AG20443 (cell line): Measurements from ENCODE around the gene LAMTOR2.
"Not testable (repeated sequence)": the region's sequence is repeated elsewhere in the genome, so short reads cannot be mapped to it uniquely, and the experiment has no call there.

Experiments used
- DNase-seq: peaks from one replicate; pipeline ENCODE4 v3.0.0; 2012; ENCODE audit warnings: low spot score, mixed read lengths

LAMTOR2 gene

GRCh38 chr1:156052862-156053767 is 1.5 kb upstream of the LAMTOR2 start:
- peak; percentile 82 for DNase-seq

GRCh38 chr1:156053768-156054499 is 648 bp upstream of the LAMTOR2 start, which contains the start of gene UBQLN4:
TSS of gene UBQLN4 (minus strand) at chr1:156053798. CDS start at chr1:156053701, 97 bp downstream.
- peak; percentile 96 for DNase-seq

- no peak for DNase-seq
These were observed 883 bp downstream of the LAMTOR2 start for GRCh38 chr1:156055281-156056048.

GRCh38 chr1:156056326-156056849 is 1.8 kb downstream of the LAMTOR2 start:
- DNase-seq: no peak

- DNase-seq: no peak
These were observed 6.5 kb downstream of the LAMTOR2 start, which contains the start of gene RAB25 for GRCh38 chr1:156060937-156061636. TSS of gene RAB25 (plus strand) at chr1:156061160. CDS start at chr1:156061401, 241 bp downstream.

GRCh38 chr1:156062189-156062588 is 7.6 kb downstream of the LAMTOR2 start:
- DNase-seq: peak; percentile 49

- DNase-seq: no peak
These were observed 9.4 kb downstream of the LAMTOR2 start for GRCh38 chr1:156063997-156064285.

- DNase-seq: no peak
These were observed 10.0 kb downstream of the LAMTOR2 start for GRCh38 chr1:156064615-156065014.

GRCh38 chr1:156065212-156065611 is 10.6 kb downstream of the LAMTOR2 start:
- DNase-seq: no peak

- no peak for DNase-seq
These were observed 11.3 kb downstream of the LAMTOR2 start for GRCh38 chr1:156065871-156066270.

- no peak for DNase-seq
These were observed 12.7 kb downstream of the LAMTOR2 start for GRCh38 chr1:156067262-156067661.

- DNase-seq: no peak
These were observed 15.2 kb downstream of the LAMTOR2 start for GRCh38 chr1:156069490-156070455.

- DNase-seq: no peak
These were observed 16.0 kb downstream of the LAMTOR2 start for GRCh38 chr1:156070548-156070947.

GRCh38 chr1:156071332-156071816 is 16.8 kb downstream of the LAMTOR2 start:
- not testable (repeated sequence) for DNase-seq

GRCh38 chr1:156072251-156072650 is 17.7 kb downstream of the LAMTOR2 start:
- DNase-seq: no peak

GRCh38 chr1:156073110-156073687 is 18.6 kb downstream of the LAMTOR2 start:
- no peak for DNase-seq

- DNase-seq: no peak
These were observed 19.2 kb downstream of the LAMTOR2 start for GRCh38 chr1:156073740-156074139.

- DNase-seq: no peak
These were observed 20.1 kb downstream of the LAMTOR2 start for GRCh38 chr1:156074661-156075060.

GRCh38 chr1:156075162-156075561 is 20.6 kb downstream of the LAMTOR2 start:
- no peak for DNase-seq

GRCh38 chr1:156075775-156076204 is 21.2 kb downstream of the LAMTOR2 start:
- DNase-seq: no peak
